OCI-LY7 (cell line): ENCODE measurements around the gene GADL1. TPM values are rescaled to one million over a fixed set of nuclear protein-coding genes. Genes with fewer than 3 reads are reported as not detected.

Source experiments
- BruUV-seq: library from RNA; stranded (reverse); fragments of 400-500 nt; replicated peaks from 2 replicates; lab custom pipeline; 2021; lab: Mats Ljungman, UMichigan
- CTCF ChIA-PET: fragments of 300-600 bp; sonication (Branson Sonifier 250); formaldehyde crosslinking; loops from one replicate; lab custom pipeline; 2022; ENCODE audit warnings: antibody characterized with exemption; ENCODE audit not compliant: unreplicated experiment; lab: Charles Lee
- POLR2A ChIA-PET: fragments of 300-600 bp; sonication (Branson Sonifier 250); formaldehyde crosslinking; loops from one replicate; lab custom pipeline; 2022; ENCODE audit warnings: antibody characterized with exemption; lab: Charles Lee
- DNase-seq: peaks from one replicate; pipeline ENCODE4 v3.0.0-alpha.2; 2015; ENCODE audit warnings: low spot score
- H2AFZ ChIP-seq: fragments of 200-600 bp; sonication (generic), shearing (Covaris generic); 2 replicates; pipeline ENCODE4 v1.6.1; 2014; ENCODE audit warnings: mild to moderate bottlenecking, antibody characterized with exemption, low read length, moderate library complexity
- H3K27ac ChIP-seq: fragments of 200-600 bp; sonication (generic); 2 replicates; pipeline ENCODE4 v1.5.1; 2014; ENCODE audit warnings: mixed run types, low read depth, mild to moderate bottlenecking, moderate library complexity, low read length, inconsistent platforms; ENCODE audit not compliant: poor library complexity, severe bottlenecking
- H3K36me3 ChIP-seq: fragments of 200-600 bp; sonication (generic); 2 replicates; pipeline ENCODE4 v1.6.1; 2014; ENCODE audit warnings: mild to moderate bottlenecking, antibody characterized with exemption, low read length, moderate library complexity, mixed read lengths; ENCODE audit not compliant: insufficient read depth
- H3K4me1 ChIP-seq: fragments of 200-600 bp; sonication (generic); 2 replicates; pipeline ENCODE4 v1.5.1; 2014; ENCODE audit warnings: mild to moderate bottlenecking, low read length; ENCODE audit not compliant: insufficient read depth, poor library complexity, severe bottlenecking
- H3K4me2 ChIP-seq: fragments of 200-600 bp; sonication (generic); 2 replicates; pipeline ENCODE4 v1.6.1; 2014; ENCODE audit warnings: mild to moderate bottlenecking, low read length
- H3K4me3 ChIP-seq: fragments of 200-600 bp; sonication (generic); 2 replicates; pipeline ENCODE4 v1.5.1; 2014; ENCODE audit warnings: mild to moderate bottlenecking, low read depth, low read length; ENCODE audit not compliant: poor library complexity, severe bottlenecking
- H3K79me2 ChIP-seq: fragments of 200-600 bp; sonication (generic); 2 replicates; pipeline ENCODE4 v1.6.1; 2016; ENCODE audit warnings: low read depth, mild to moderate bottlenecking, low read length, moderate library complexity, mixed read lengths; ENCODE audit not compliant: insufficient read depth
- H3K9me2 ChIP-seq: fragments of 200-600 bp; sonication (generic); 2 replicates; pipeline ENCODE4 v1.6.1; 2016; ENCODE audit warnings: mild to moderate bottlenecking, low read length, mixed read lengths; ENCODE audit not compliant: insufficient read depth
- H3K9me3 ChIP-seq: fragments of 200-600 bp; sonication (generic); 2 replicates; pipeline ENCODE4 v1.6.1; 2014; ENCODE audit warnings: mild to moderate bottlenecking, mixed run types, low read length, mixed read lengths
- H4K20me1 ChIP-seq: fragments of 200-600 bp; sonication (generic); 2 replicates; pipeline ENCODE4 v1.6.1; 2014; ENCODE audit warnings: mild to moderate bottlenecking, antibody characterized with exemption, low read length, moderate library complexity, mixed read lengths; ENCODE audit not compliant: insufficient read depth
- CTCF ChIP-seq: fragments of 200-600 bp; sonication (generic); conservative IDR thresholded peaks from 2 replicates; pipeline ENCODE4 v1.5.1; 2014; ENCODE audit warnings: mild to moderate bottlenecking, antibody characterized with exemption, low read length, moderate library complexity, mixed read lengths
- EZH2phosphoT487 ChIP-seq: fragments of 200-600 bp; sonication (generic); IDR thresholded peaks from 2 replicates; pipeline ENCODE4 v1.6.1; 2018; ENCODE audit warnings: low read depth, borderline replicate concordance, mild to moderate bottlenecking, mixed run types, antibody characterized with exemption, low read length, moderate library complexity, mixed read lengths
- intact Hi-C: fragments of 100-400 bp; cut with micrococcal nuclease; formaldehyde crosslinking; loops from one replicate; pipeline ENCODE4 v1.10.0; 2022; ENCODE audit not compliant: unreplicated experiment
- total RNA-seq, 2 experiments: library from RNA; depleted of rRNA in 1 of 2; stranded (reverse); fragments of >200 nt in 1 of 2; shearing (Covaris generic) in 1 of 2; gene quantifications; 2 replicates each; pipeline ENCODE4 v1.2.3, GENCODE V29; 2014 to 2022

Gene GADL1
- total RNA-seq, 2 experiments from 2014 or later: not detected

GRCh38 chr3:30711867-30712266, 182.6 kb downstream of the GADL1 start:
- H2AFZ ChIP-seq: peak overlapping the region; percentile 55; the same call in 1 of the 2 replicates
- no TSS peak for BruUV-seq
- POLR2A ChIA-PET: interaction anchor here (0.6 to 0.7 kb wide), 2 partner anchors 94 to 107 kb away, joined by 3 to 5 read pairs; no protein-coding TSS in a partner anchor

DNA sequence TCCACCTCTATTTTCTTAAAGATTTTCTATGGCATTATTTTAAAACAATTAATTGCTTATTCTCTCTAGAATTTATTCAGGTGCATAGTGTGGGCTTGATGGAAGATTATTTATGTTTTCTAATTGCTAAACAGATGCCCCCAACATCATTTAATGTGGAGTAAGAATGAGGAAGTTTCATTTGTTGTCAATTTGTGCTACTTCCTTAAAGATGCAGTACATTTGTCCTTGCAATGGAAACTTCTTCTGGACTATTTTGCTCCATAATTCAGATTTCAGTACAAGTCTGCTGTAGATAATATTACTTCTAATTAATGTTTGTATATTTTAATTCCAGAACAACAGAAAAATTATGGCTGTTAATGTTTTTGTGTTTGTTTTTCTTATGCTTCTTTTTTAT, 183.3 kb downstream of the GADL1 start:
- Histone ChIP-seq H3K4me1 (peaks cover 8% of the 10 kb centered on the region), H3K27ac (no peak overlapping the region), H3K9me3 (no peaks in the 10 kb centered on the region), H3K4me2 (no peak overlapping the region), H2AFZ (peak overlapping the region; percentile 55), H3K9me2 (no peaks in the 10 kb centered on the region), H3K79me2 (no peaks in the 10 kb centered on the region), H3K36me3 (no peaks in the 10 kb centered on the region), H3K4me3 (no peak overlapping the region), H4K20me1 (no peaks in the 10 kb centered on the region)
- no TSS peak for BruUV-seq
- CTCF ChIA-PET: no interaction called here
- POLR2A ChIA-PET: interaction anchor here (0.6 kb wide), 1 partner anchor 93 kb away, joined by 5 read pairs; no protein-coding TSS in a partner anchor
- intact Hi-C loops: no loop called here
- no peak for TF ChIP-seq CTCF
- TF ChIP-seq EZH2phosphoT487: no peak
- DNase-seq: peak; percentile 28

More at GRCh38 chr3:30711867-30712266, 182.6 kb downstream of the GADL1 start:
- Histone ChIP-seq H3K4me2 (no peak overlapping the region), H4K20me1 (no peaks in the 10 kb centered on the region), H3K27ac (no peak overlapping the region), H3K4me1 (peaks cover 8% of the 10 kb centered on the region), H3K9me2 (no peaks in the 10 kb centered on the region), H3K4me3 (no peak overlapping the region), H3K36me3 (no peaks in the 10 kb centered on the region), H3K79me2 (no peaks in the 10 kb centered on the region), H3K9me3 (no peaks in the 10 kb centered on the region)
- intact Hi-C loops: no loop called here
- no peak for TF ChIP-seq EZH2phosphoT487
- TF ChIP-seq CTCF: no peak
- no peak for DNase-seq
- CTCF ChIA-PET: no interaction called here

DNA sequence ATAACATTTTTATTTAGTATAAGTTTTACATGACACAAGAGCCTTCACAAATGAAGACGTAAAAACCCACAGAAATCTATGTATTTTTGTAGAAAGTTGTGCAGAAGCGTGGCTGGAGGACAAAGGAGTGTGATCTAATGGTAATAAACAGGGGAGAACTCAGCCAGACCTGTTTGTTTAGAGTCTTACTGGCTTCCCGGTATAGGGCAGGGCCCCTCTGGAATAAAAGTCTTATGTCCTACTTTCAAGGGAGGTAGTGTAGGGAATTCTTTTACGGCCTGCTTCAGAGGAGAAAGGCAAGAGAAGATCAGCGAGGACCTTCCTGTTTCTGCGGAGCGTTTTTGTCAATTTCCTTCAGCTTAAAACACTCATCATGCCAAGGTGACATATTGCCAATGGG, 184.4 kb downstream of the GADL1 start:
- peaks cover 8% of the 10 kb centered on the region for H3K4me1 ChIP-seq
- DNase-seq: no peak
- BruUV-seq: no TSS peak
- H3K9me3 ChIP-seq: no peaks in the 10 kb centered on the region
- CTCF ChIA-PET: no interaction called here
- no peaks in the 10 kb centered on the region for H3K36me3 ChIP-seq
- intact Hi-C loops: no loop called here
- H3K4me3 ChIP-seq: no peak overlapping the region
- no peaks in the 10 kb centered on the region for H3K79me2 ChIP-seq
- POLR2A ChIA-PET: no interaction called here
- no peak overlapping the region for H3K27ac ChIP-seq
- TF ChIP-seq EZH2phosphoT487 (no peak), CTCF (no peak)
- H3K9me2 ChIP-seq: no peaks in the 10 kb centered on the region
- H2AFZ ChIP-seq: no peak overlapping the region
- no peak overlapping the region for H3K4me2 ChIP-seq
- no peaks in the 10 kb centered on the region for H4K20me1 ChIP-seq
